OCI-LY3 (cell line): Measurements from ENCODE around the gene NFIC.
"Not testable (repeated sequence)": the region's sequence is repeated elsewhere in the genome, so short reads cannot be mapped to it uniquely, and the experiment has no call there.

Experiments used
- CTCF ChIP-seq: fragments of 200-600, 300-600 bp; sonication (generic); IDR thresholded peaks from 2 replicates; pipeline ENCODE4 v1.5.1; 2014; ENCODE audit warnings: antibody characterized with exemption, low read length, low read depth
- EZH2phosphoT487 ChIP-seq: fragments of 200-600 bp; shearing (Covaris generic); IDR thresholded peaks from 2 replicates; pipeline ENCODE4 v1.6.1; 2018; ENCODE audit warnings: antibody characterized with exemption, mixed run types, low read depth

GRCh38 chr19:3399311-3399710 is 32.9 kb downstream of the NFIC start:
- not testable (repeated sequence) for TF ChIP-seq CTCF, EZH2phosphoT487
